Kidney tubule cell (primary cell): Measurements from ENCODE around the gene MPRIP.

Source experiments
- DNase-seq: peaks from one replicate; pipeline ENCODE4 v3.0.0-alpha.2; 2018; ENCODE audit warnings: low spot score

Gene MPRIP

DNA sequence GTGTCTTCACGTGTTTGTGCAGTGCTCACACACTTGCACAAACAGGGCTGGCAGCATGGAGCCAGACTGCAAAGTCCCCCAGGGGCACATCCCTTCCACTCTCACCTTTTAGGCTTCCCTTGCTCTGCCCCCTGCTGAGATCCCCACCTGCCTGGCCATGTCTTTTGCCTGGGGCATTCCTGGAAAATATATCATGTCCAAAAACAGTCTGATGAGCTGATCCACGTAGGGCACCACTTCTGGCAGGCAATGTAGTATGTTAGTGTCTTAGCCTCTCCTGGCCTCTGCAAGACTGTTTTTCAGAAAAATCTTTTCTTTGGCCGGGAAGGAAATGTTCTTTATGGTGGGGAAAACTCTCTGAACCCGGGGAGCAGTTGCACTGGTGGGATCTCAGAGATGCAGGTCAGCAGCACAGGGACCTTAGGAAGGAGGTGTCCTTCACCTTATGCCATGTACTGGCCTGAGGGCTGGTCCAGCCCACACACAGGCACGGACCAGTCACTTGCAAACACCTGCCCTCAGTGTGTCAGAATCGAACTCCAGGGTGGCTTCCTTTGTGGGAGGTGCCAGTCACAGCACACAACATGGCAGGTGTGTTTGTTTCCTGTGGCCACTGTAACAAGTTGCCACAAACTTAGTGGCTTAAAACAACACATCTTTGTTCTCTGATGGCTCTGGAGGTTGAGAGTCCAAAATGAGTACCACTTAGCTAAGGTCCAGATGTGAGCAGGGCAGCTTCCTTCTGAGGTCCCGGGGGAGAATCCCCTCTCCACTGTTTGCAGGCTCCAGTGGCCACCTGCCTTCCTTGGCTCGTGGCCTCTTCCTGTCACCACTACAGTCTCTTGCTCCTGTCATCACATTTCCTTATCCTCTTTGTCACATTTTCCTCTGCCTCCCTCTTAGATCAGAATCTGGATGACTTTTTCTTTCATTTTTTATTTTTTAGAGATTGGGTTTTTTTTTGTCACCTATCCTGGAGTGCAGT, 46.6 kb downstream of the MPRIP start:
- DNase-seq: no peak

DNA sequence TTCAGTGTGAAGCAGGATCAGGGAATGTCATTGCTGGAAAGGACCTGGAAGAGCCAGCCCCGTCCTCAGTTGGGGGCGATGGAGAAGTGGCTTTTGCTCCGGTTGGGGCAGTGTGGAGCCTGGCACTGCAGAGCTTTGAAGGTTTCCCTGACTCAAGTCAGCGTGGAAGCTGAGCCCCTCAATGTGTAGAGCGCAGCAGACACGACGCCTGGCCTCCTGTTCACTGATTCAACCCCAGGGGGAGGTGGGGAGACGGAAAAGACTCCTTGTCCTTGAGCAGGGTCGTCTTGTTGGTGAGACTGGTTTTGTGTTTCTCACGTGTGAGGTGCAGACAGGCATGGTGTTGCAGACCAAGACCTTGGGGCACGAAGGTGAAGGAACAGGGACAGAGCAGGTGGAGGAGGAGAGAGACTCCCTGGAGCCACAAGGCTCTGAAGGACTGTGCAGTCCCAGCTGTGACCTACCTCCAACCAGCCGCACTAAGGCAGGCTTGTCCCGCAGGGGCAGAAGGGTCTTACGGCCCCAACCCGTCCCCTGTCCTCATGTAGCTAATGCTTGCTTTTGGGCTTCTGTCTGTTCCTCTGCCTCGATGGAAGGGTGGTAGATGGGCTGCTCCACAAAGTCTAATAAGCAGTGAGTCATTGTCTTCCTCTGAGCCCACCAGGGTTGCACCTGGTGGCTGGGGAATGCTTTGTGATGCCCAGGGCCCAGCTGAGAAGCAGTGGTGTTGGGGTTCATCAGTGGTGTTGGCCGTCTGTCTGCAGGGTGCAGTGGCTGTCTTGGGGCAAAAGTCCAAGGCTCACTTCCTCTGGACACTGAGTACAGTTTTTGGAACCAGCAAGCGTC, 47.8 kb downstream of the MPRIP start:
- DNase-seq: no peak

DNA sequence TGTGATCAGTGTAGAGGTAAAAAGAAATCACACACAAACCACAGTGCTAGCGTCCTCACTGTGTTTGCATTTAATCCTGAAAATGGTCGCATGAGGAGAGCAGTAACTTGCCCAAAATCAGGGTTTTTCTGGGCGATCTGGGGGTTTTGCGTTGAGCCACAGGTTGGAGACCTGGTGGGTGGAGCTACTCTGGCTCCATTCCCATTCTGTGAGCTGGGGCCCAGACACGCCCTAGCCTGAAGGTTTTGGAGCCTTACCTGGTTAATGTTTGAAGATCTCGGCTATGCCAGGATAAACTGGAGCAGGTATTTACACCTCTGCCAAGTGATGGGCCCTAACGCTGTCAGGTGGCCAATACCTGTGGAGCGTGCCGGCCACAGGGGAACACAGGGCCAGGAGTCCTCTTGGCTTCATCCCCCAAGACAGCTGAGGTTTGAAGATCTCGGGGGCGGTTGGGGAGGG, 48.4 kb downstream of the MPRIP start:
- DNase-seq: peak; percentile 72

DNA sequence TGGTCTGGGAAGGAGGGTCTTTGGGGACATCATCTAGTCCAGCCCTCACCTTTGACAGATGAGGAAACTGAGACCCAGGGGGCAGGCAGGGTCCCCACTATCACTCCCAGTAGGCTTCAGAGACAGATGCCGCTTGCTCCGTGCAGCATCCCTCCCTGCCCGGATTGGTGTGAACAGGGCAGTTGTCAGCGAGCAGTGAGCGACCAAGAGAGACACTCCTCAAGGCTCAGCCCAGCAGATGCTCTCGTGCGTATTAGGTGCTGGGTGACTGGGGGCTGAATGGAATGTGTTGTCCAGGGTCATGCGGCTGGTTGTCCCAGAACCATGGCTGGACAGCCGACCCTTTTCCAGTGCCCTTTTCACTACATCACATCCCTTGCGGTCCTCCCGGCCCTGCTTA, 49.0 kb downstream of the MPRIP start:
- DNase-seq: no peak

DNA sequence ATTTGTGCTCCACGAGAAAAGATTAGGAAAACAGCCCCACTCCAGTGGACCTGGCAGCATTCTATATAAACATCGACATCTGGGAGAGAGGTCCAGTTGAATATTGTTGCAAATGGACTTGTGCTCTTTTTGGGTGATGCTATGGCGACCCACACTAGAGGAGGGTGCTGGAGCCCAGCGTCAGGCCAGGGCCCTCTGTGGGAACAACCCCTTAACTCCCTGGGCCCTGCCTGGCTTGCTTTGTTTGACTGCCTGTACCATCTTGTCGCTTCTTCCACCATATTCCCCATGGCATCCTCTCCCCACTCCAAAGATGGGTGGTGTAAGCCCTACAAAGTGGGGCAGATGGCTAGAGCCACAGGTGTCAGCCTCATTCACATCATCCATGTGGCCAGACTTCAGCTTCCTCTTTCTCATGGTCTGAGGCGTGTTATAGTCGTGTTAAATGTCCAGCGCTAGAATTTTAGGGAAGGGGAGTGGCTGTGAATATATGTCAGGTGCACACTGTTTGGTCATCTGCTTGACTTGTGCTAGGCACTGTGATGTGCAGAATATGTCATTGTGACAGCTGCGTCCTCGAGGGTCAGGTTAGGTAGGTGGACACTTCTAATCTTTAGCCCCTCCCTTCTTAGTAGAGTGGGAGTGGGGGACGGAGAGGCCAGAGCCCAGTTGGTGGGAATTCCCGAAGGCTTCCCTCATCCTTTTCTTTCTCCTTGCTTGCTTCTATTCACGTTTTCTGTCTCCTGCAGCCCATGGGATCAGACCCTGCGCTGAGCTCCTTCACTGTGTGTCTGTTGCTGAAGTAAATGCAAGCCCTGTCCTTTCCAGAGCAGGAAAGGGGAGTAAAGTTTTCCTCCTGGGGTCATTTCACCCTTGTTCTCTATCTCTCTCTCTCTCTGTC, 49.8 kb downstream of the MPRIP start:
- no peak for DNase-seq

DNA sequence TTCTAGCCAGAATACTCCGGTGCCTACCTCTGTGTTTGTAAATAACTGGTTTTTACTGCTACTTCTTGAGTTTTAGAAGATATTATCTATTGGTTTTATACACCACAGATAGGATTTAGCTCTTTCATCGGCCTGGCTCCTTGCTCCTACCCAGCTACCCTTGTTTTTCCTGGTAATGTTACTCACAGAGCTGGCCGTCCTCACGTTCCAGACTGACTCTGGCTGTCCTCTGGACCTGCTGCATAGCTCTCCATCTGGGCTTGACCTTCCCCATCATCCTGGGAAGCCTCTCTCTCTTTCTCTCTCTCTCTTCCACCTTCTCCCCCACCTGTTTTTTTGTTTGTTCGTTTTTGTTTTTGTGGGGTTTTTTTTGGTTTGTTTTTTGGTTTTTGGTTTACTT, 51.5 kb downstream of the MPRIP start:
- no peak for DNase-seq

DNA sequence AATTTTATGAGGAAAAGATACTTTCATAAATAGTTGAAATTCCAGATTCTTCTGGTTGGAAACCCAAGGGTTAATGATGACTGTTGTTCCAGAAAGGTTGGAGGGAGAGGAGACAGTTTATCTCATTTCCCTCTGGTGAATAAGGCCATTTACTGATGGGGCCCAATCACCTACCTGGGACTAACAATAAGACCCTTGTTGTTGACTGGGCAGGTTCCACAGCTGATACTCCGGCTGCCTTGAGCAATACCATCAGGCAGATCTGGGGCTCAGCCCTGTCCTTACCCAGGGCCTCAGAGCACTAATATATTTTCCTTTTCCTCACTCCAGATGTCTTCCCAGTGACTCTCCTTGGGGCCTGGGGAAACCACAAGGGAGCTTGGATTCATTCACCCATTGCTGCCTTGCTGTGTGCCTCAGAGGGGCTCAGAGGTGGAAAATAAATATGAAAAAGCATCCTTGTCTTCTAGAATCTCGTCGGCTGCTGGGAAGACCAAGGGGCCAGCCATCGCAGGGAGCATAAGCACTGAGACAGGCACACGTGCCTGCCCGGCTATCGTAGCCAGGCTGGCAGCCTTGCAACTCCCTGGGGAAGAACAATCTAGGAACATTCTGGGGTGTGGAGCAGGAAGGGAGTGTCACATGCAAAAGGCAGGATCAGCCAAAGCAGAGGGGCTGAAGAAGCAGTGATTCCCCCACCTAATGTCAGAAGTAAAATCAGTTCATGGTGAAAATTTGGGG, 54.4 kb downstream of the MPRIP start:
- peak; percentile 35 for DNase-seq

DNA sequence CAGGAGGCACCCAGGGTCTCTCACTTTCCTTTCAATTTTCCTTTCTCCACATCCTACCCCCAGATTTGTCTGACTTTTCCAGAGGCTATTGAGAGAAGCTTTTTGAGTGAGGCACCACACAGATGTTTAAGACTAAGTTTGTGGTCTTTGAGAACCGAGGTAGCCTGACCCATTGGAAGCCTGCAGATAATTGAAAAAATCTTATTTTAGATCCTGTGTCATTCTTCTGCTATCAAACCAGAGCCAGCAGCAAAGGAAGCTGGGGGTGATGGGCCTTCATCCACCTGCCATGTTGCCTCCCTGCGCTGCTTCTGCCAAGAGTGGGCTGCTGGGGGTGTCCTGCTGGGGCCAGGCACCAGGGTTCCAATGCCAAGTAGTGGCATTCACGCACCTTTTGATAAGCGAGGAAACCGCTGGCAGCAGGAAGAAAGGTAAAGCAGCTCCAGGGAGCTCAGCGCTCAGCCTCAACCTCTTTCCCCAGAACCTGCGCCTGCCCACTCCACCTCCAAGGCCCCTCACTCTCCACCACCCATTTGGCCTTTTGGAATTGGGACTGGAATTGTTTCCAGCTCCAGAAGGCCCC, 55.6 kb downstream of the MPRIP start:
- DNase-seq: no peak

DNA sequence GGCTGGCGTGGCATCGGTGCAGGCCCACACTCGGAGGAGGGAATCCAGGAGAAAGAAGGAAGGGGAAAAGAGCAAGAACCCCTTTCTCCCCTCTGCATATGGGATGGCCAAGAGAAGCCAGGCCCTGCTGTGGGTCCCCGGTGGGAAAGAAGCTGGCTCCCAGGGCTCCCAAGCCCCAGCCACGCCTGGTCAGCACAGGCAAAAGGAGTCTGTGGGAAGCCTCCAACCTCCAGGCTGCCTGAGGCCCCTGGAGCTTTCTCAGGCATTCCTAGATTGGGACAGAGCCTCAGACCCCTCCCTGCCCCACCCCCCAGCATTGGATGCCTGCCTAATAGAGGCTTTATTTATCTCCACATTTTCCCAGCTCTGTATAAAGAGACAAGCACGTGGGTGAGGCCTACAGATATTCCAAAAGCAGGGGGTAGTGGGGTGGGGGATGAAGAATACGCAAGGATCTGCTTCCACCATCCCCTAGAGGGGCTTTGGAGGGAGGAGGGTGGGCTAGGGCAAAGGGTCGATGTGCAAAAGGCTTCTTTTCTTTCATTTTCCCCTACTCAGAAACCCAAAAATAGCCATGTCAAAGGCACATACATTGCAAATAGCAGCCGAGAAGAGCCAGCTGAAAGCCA, 56.4 kb downstream of the MPRIP start:
- no peak for DNase-seq

DNA sequence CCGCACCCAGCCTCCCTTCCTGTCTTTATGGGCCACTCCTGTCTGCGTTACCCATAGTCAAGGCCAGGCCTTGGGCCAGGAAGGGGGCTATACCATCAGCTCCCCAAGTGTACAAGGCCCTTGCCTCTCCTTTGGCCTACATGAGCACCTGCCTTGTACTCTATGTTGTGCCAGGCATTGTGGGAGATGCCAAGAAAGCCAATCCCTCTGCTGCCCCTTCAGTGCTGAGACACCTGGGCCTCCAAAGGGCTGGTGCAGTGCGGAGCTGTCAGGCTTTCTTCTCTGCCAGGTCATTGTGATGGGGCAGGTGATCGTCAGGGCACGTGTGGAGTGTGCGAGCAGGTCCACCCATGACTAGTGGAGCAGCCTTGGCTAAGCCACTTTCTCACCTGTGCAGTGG, 59.9 kb downstream of the MPRIP start:
- no peak for DNase-seq

DNA sequence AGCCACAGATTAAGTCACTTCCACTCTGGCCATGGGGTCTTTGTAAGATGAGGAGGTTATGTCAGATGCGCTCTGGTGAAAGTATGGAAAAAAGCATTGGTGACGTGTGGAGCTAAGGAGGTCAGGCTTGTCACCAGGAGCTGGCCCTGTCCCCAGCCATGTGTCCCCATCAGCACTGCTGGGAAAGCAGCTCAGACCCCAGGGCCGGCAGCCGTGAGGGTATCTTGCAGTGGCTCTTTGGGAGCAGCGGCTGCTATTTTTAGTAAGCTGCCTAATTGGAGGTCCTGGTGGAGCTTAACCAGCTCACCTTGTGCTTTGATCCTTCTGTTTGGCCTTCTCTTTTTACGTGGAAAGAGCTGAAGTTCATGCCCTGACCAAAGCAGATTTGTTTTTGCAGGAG, 60.9 kb downstream of the MPRIP start:
- no peak for DNase-seq

DNA sequence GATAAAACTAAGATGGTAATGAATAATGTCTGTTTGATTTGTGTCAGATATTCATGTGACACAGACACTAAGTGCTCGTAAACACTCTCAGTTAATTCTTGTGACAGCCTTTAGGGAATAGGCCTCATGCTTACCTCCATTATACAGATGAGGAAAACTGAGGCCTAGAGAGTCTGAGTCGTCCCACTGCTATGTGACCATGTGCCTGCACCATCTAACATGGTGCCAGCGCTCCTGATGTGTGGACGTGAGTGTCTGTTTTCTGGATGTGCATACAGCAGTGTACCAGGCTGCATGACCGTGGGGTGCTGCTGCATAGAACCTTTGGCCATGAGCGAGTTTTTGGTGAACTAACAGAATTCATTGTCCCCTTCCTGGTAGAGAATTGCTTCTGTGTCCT, 61.8 kb downstream of the MPRIP start:
- DNase-seq: no peak

DNA sequence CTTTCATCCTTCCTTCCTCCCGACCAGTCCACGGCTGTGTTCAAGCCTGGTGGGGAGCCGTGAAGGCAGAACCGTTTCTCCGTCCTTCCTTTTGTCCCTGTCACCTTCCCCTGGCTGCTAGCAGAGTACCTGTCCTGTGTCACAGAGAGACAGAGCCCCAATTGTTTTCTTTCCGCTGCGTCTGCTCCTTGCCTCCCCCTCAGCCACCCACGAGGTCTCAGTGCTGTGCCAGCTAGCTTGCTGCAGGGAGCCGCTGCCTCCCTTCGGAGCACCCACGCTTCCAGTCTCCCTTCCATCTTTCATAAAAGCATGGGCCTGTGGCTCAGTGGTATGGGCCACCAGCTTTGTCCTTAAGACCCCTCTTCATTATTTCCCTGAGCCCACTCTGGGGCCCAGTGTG, 62.2 kb downstream of the MPRIP start:
- no peak for DNase-seq

DNA sequence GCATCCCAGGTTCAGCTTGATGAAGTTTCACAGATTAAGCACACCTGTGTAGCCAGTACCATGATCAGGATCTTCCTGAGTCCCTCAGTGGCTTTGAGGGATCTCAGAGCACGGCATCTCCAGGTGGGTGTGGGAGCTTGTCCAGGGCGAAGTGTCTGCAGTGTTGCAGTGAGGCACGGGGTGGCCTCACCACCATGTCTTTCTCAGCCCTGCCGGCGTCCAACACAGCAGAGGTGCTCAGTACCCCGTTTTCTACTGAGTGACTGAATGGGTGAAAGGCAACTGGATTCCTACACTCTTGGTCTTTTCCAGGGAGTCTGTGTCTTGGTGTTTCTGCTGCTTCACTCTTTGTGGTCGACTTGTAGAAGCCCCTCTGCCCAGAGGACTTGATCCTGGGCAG, 63.7 kb downstream of the MPRIP start:
- DNase-seq: no peak

DNA sequence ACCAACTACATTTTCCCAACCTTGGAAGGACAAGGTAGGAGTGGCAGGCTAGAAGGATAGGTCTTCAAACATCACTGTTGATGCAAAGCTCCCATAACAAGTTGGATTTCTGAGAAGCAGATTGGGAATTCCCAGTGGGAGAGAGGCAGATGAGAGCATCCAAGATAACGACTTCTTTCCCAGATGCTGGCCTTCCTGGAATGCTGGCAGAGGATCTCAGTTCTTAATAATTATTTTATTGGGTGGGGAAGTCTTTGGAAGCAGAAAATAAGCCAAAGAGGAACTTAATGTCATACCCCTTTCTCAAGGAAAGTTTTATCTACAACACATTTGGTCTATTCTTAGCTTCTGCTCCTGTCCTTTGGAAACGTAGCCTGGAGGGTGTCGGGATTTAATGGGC, 64.5 kb downstream of the MPRIP start:
- no peak for DNase-seq

DNA sequence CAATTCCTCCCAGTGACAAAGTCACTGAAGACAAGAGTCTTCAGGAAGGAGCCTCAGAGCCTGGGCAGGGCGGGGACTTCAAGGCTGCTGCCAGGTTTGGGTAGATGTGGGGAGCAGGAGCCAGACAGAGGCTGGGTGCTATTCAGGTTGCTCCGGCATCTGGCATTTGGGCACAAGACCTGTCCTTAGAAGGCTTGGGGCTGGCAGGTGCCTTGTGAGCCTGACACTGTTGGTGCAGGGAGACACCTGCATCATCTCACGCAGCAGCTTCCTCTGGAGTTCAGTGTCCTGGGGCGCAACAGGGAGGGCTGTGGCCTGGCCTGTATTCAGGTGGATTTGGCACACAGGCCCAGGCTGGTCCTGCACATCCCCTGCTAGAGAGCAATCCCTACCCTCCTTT, 65.0 kb downstream of the MPRIP start:
- no peak for DNase-seq

DNA sequence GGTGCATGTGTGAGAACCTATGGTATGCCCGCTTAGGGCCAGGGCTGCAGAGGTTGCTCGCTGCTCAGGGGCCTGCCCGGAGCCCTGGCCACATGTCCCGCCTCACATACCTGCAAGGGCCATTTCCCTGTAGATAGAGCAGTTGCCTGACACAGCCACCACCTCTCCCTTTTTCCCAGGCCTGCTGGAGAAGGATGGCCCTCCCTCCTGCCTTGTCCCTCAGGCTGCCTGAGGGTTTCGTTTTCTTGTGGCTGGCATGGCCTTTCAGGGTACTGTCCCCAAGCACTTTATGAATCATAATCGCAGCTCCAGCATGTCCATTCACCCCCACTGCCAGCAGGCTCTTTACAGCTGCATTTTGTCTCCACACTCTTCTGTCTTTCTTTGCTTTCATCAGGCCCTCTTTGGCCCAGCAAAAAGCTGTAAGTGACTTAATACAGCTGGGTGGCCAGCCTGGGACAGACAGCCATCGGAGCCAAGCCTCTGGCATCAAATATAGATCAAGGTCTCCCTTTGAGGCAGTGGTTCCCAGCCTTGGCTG, 65.7 kb downstream of the MPRIP start:
- DNase-seq: peak; percentile 48

DNA sequence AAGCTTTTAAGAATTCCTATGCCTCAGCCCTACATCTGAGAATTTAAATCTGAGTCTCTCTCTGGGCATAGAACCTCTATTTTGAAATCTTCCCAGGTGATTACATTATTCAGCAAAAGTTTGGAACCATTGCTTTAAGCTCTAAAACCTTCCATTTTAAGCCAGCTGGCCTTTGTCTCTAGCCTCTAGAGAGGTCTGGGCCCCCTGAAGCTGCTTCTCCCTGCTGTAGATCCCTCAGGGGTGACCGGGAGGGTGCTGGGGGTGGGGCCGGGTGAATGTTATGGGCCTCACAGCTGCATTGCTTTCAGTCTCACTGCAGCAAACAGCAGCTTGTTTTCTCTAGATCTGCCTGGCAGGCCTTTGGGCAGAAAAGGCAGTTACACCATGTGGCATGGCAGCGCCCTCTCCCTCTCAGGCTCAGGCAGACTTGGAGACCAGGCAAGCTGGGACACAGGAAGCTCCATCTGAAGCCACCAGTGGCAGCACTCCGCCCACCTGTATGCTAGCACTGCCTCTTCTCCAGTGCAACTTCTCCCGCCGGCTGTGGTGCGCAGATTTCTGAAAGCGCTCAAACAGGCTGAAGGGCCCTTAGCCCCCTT, 66.3 kb downstream of the MPRIP start:
- DNase-seq: no peak

DNA sequence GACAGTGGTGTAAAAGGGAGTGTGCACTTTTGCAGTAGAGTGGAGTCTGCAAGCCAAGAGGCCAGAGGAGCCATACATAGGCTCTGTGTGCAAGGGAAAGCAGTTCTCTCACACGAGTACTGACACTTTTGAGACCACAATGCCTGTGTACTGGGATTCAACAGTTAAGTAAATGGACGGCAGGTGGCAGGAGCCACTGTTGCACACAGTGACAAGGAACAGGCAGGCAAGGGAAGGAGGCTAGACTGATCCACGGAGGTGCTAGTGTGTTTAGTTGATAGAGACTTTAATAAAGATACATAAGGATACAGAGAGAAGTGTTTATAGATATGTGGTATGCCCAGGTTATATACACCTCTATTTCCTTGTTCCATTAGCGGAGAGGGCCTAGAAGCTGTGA, 67.0 kb downstream of the MPRIP start:
- DNase-seq: no peak

DNA sequence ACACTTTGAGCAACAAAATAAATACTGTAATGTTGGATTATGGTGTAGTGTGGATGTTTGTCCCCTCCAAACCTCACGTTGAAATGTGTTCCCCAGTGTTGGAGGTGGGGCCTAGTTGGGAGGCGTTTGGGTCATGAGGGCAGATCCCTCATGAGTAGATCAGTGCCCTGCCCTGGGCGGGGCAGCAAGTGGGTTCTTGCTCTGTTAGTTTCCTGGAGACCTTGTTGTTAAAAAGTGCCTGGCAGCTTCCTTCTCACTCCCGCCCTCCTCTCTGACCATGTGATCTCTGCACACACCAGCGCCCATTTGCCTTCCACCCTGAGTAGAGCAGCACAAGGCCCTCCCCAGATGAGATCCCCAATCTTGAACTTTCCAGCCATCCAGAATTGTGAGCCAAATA, 67.7 kb downstream of the MPRIP start:
- peak; percentile 47 for DNase-seq
